NCI-H1930 (cell line): ENCODE results near the gene OXSM.

Experiments
- DNase-seq, 2 experiments: peaks; one replicate each; lab custom pipeline; 2025; lab: John Stamatoyannopoulos, UW

OXSM gene

GRCh38 chr3:25804676-25805075 is 14.8 kb downstream of the OXSM start:
- DNase-seq: no peak

GRCh38 chr3:25812644-25813043 is 22.8 kb downstream of the OXSM start:
- no peak for DNase-seq

GRCh38 chr3:25817107-25817506 is 27.2 kb downstream of the OXSM start:
- DNase-seq: no peak

DNA sequence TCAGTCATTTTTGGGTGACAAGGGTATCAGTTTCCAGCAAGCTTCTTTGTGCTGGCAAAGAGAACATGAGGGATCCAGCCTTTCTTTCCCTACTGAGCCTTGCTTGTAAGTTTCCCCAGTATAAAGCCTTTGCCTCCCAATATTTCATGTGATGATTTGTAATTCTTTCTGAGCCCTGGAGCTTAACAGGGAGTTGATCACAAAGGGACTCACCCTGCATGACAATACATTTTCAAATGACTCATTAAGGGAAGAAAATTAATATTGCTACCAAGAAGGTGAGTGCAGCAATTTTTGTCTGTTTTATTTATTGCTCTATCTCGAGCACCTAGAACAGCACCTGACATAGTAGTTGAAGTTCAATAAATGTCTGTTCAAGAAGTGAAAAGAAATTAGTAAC is 27.7 kb downstream of the OXSM start:
- DNase-seq: no peak

- DNase-seq: no peak
Observed at GRCh38 chr3:25818335-25818734, 28.4 kb downstream of the OXSM start.

DNA sequence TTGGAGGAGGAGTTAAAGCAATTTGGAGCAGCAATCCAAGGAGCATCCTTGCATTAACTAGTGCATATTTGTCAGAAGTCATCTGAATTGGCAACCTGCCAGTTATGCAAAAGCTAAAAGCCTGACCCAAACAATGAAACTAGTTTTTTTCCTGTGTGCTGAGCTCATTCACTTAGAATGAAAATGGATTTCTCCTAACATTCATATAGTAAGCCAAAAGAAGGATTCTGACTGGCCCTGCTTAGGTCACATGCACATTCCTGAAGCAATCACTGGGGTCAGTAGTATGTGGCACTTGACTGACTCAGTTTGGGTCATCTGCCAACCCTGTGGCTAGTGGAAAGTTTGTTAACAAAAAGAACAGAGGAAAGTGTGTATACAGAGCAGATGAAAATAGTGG is 30.5 kb downstream of the OXSM start:
- no peak for DNase-seq

DNA sequence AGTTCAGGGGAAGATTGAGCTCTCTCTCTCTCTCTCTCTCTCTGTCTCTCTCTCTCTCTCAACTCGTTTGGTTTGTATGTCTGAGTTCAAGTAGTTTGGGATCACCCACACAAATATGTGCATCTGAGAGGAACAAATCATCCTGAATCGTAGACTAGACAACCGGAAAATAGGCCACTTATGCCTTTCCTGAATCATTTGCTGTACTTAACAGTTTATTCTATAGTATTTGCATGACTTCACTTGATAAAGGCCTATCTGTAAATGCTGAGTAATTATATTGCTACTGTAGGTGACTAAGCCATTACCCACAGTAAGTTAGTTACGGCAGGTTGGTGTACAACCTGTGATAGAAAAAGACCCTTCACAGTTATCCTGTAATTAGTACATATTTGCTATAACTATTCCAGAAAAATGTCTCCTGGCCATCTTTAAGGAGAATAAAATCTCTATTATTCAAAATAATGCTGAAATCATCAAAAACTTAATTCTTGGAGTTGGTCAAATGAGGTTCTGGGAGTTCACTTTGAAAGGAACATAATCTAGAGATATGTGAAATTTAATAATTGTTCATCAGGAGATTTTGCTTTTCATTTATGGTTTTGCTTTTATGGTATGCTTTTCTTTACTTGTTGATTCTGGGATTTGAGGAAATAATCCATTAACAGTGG is 31.1 kb downstream of the OXSM start:
- no peak for DNase-seq

GRCh38 chr3:25821746-25822573 is 32.1 kb downstream of the OXSM start:
- no peak for DNase-seq

DNA sequence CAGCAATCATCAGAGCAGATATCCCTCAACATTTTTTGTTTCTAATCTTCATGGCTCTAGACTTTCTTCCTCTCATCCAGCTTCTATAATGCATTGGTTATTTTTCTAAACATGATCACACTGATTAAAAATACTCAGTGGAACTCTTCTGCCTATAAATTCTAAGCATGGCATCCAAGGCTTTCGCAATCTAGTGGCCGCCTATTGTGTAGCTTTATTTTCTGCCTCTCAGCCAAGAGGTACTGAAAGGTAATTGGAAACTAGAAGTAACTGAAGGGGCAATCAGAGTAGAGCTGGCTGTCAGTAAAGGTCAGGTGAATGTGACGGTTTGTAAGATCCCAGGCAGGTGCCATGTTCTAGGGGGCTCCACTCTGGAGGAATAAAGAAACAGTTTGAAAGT is 33.4 kb downstream of the OXSM start:
- DNase-seq: no peak

DNA sequence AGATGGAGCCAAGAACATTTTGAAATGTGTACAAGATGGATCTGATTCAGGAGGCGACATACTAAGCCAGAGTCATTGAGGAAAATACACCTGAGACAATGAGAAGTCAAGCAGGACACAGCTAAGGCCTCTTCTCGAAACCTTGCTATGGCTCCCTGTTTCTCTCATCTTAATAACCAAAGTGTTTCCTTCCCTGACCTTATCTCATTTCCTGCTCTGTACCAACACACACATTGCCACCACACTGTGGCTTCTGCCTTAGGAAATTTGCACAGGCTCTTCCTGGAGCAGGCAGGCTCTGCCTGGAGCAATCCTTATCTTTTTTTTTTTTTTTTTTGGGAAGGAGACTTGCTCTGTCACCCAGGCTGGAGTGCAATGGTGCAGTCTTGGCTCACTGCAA is 36.6 kb downstream of the OXSM start:
- no peak for DNase-seq

GRCh38 chr3:25830373-25831280 is 40.7 kb downstream of the OXSM start:
- DNase-seq: no peak

GRCh38 chr3:25831578-25831977 is 41.7 kb downstream of the OXSM start:
- DNase-seq: no peak

DNA sequence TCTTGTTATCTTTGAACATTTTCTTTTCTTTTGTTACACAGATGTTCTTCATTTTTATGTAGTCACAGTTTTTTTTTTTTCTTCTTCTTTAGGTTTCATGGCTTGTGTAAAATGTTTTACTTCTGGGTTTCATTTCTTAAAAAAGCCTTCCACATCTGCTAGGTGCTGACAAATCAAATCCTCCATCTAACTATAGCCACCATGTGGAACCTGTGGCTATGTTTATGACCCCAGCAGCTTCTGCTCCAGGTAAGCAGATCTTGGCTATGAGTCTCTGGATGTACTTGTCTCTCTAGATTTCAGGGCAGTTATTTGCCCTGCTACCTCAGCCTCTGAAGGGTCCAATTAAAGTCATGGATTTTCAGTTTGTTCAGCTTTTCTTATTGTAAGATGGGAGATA is 44.5 kb downstream of the OXSM start:
- DNase-seq: no peak

DNA sequence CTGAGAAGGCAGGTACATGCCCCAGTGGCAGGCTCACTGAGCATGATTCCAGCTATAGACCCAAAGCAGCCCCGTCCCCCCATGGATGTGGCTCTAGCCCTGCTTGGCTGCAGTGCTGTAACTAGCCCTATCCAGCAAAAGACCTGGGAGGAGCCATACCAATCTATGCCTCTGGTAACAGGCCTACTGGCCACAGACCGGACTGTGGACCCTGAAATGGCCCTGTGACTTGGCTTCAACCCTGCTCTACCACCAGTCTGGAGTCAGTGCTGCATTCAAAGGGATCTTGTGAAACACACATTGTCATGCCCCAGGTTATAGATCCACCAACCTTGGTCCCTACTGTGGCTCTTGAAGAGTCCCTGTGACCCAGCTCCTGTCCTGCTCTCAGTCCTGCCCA is 46.7 kb downstream of the OXSM start:
- DNase-seq: no peak

- DNase-seq: no peak
Observed at GRCh38 chr3:25837038-25837437, 47.1 kb downstream of the OXSM start.

- DNase-seq: no peak
Observed at GRCh38 chr3:25840099-25840498, 50.2 kb downstream of the OXSM start.

GRCh38 chr3:25843332-25843731 is 53.4 kb downstream of the OXSM start:
- DNase-seq: no peak
